ENCODE results near the gene C11orf98.
"Not testable (repeated sequence)": the region's sequence is repeated elsewhere in the genome, so short reads cannot be mapped to it uniquely, and the experiment has no call there.

C11orf98 gene

GRCh38 chr11:62665075-62665598 is at the start of gene C11orf98, which contains the start of gene CSKMT:
Gene C11orf98, minus strand, starts transcription at chr11:62665210. Its CDS starts 41 bp downstream, at chr11:62665169.
Gene CSKMT, plus strand, starts transcription at chr11:62665312. Its CDS starts 568 bp downstream, at chr11:62665880.
- peak; percentile 74 for FAIRE-seq
- peak; percentile 85 for DNase-seq (ENCODE audit: insufficient read length, low spot score)

DNA sequence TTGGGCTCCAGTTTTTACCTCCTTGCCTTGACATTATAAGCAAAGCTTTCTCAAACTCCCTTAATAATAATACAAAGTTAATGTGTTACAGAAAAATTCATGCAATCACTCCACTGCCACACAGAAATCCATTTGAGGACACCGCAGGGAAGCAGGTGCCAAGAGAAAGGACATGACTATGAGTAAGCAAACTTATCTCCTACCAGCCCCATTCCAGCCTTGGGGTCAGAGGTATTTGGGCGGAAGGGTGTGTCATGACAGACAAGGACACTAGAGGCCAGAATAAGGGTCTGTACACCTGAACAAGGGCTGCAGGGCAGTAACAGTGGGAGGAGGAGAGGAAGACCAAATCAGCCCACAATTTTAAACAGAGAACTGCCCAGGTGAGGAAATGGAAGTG is 48.3 kb upstream of the C11orf98 start:
- DNase-seq (ENCODE audit: insufficient read length, low spot score) (no peak), FAIRE-seq (no peak)

DNA sequence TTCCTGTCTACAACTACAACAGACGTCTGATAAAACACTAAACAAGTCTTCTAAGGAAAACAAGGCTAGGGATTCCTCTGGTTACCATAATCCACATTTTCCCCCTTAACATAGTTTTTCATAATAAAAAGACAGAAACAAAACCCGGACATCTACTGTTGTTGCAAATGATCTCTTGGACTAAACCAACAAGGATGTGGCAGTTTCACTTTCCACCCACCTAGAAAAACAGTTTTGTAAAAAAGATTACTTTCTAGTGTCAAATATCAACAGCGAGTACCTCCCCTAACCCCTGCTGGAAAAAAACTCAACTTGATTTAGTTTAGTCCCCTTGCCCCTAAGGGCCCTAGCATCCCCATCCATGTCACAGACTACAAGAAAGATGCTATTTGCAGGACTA is 47.9 kb upstream of the C11orf98 start:
- peak; percentile 14 for FAIRE-seq
- DNase-seq (ENCODE audit: insufficient read length, low spot score): no peak

GRCh38 chr11:62712276-62712812 is 47.3 kb upstream of the C11orf98 start:
- no peak for FAIRE-seq
- DNase-seq (ENCODE audit: insufficient read length, low spot score): no peak

DNA sequence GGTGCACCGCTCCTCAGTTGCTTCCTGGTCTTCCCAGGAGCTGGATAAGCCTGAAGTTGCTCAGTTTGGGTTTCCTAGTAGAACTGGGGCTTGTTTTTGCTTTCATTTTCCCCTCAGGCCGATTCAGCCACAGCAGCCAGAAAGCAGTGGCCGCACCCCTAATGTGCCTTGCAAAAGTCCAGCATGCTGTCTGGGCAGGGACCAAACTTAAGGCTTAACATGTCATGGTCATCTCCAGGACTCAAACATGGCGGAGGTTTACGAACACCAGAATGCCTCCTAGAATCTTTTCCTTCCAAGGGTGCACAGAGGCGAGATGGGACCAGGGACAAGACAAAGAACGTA is 45.0 kb upstream of the C11orf98 start:
- DNase-seq (ENCODE audit: insufficient read length, low spot score): no peak

GRCh38 chr11:62709247-62710000 is 44.4 kb upstream of the C11orf98 start:
- FAIRE-seq: peak; percentile 91

More for the DNA sequence above, 45.0 kb upstream of the C11orf98 start:
- FAIRE-seq: no peak

GRCh38 chr11:62708793-62709192 is 43.8 kb upstream of the C11orf98 start:
- DNase-seq (ENCODE audit: insufficient read length, low spot score): no peak
- FAIRE-seq: no peak

More at GRCh38 chr11:62709247-62710000, 44.4 kb upstream of the C11orf98 start:
- DNase-seq (ENCODE audit: insufficient read length, low spot score): peak; percentile 77

- FAIRE-seq (no peak), DNase-seq (ENCODE audit: insufficient read length, low spot score) (no peak)
Measured at GRCh38 chr11:62708392-62708791, 43.4 kb upstream of the C11orf98 start.

- FAIRE-seq (no peak), DNase-seq (ENCODE audit: insufficient read length, low spot score) (no peak)
Measured at GRCh38 chr11:62707277-62707861, 42.4 kb upstream of the C11orf98 start, which contains the start of the genes BSCL2 and GNG3. Gene BSCL2, minus strand, starts transcription at chr11:62707424. Its CDS starts 229 bp downstream, at chr11:62707195. Gene GNG3, plus strand, starts transcription at chr11:62707676. Its CDS starts 620 bp downstream, at chr11:62708296.

- DNase-seq (ENCODE audit: insufficient read length, low spot score): no peak
- FAIRE-seq: no peak
Measured at GRCh38 chr11:62706850-62707247, 41.8 kb upstream of the C11orf98 start.

GRCh38 chr11:62705880-62706849 is 41.2 kb upstream of the C11orf98 start:
- DNase-seq (ENCODE audit: insufficient read length, low spot score) (peak; percentile 81), FAIRE-seq (peak; percentile 53)

- DNase-seq (ENCODE audit: insufficient read length, low spot score) (no peak), FAIRE-seq (no peak)
Measured at GRCh38 chr11:62705413-62705812, 40.4 kb upstream of the C11orf98 start.

- not testable (repeated sequence) for DNase-seq (ENCODE audit: insufficient read length, low spot score)
Measured at GRCh38 chr11:62703921-62704320, 38.9 kb upstream of the C11orf98 start.

GRCh38 chr11:62702246-62702645 is 37.2 kb upstream of the C11orf98 start:
- DNase-seq (ENCODE audit: insufficient read length, low spot score): no peak
- FAIRE-seq: no peak

More at GRCh38 chr11:62703921-62704320, 38.9 kb upstream of the C11orf98 start:
- not testable (repeated sequence) for FAIRE-seq

DNA sequence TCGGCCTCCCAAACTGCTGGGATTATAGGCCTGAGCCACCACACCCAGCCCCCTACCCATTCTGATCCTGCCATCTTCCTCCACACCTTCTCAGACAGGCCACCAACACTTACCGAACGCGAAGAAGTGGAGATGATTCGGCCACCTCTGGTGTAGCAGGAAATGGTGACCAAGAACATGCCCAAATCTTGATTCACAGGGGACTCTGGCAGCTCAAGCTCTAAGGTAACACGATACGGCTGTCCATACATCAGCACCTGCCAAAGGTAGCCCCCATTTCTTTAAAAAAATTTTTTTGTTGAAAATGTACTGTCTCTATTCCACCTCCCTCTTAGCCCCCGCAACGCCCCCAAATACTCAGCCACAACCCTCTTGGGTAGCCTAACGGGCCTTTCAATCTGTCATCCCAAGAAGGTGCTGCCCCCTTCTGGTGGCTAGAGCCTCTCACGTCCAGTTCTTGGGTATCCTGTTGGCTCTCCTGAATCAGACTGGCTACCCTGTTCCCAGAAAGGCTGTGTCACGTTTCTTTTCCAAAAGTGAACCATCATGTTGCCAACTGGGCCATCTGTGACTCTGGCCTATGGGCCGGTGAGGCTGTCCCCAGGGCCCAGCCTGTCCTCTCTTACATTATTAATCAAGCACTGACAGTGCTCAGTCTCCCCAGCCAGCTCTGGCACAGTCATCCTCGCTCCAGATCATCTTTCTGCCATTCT is 29.6 kb upstream of the C11orf98 start:
- DNase-seq (ENCODE audit: insufficient read length, low spot score): peak; percentile 81
- peak; percentile 93 for FAIRE-seq

GRCh38 chr11:62693624-62694023 is 28.6 kb upstream of the C11orf98 start:
- not testable (repeated sequence) for DNase-seq (ENCODE audit: insufficient read length, low spot score); FAIRE-seq

DNA sequence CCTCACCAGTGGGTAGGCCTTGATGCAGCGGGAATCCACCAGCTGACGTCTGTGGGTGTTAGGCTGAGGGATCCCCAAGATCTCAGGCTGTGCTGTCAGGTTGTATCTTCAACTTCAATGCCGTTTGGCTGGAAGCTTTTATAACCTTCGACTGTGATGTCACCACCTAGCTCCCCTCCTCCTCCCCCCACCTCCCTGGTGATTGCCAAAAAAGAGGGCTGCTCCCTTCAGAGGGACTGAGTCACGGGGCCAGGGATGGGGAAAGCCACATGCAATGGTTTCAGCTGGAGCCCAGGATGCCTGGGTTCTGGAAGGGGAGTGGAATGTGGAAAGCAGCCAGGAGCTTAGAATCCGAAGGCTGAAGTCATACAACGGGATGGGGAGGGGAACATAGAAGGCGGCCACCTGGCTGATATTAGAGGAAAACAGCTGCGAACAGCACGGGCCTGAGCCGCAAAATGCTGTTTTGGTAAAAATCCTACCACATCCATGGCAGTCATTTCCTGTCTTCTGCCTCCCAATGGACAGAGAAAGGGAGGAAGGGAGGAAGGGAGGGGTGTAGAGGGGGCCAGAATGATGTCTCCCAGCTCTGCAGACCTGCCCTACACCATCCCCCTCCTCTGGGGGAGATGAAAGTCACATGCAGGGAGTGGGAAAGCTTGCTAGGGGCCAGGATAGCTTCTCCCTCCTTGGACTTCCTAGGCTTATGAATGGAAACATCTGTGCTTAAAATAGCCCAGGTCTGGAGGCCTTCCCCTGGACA is 24.6 kb upstream of the C11orf98 start, which contains the start of gene LRRN4CL:
Gene LRRN4CL, minus strand, starts transcription at position 110 of the 763 bp plus-strand sequence. CDS start 1,022 bp downstream, outside the sequence.
- DNase-seq (ENCODE audit: insufficient read length, low spot score) (no peak), FAIRE-seq (no peak)

GRCh38 chr11:62688491-62688890 is 23.5 kb upstream of the C11orf98 start:
- DNase-seq (ENCODE audit: insufficient read length, low spot score) (no peak), FAIRE-seq (no peak)
